SK-N-MC (cell line): ENCODE measurements around the gene PSG2.
"Not testable (repeated sequence)": the region's sequence is repeated elsewhere in the genome, so short reads cannot be mapped to it uniquely, and the experiment has no call there.

Experiments
- DNase-seq: peaks from one replicate; pipeline ENCODE4 v3.0.0-alpha.2; 2011; ENCODE audit warnings: low read depth, low spot score
- H3K27ac ChIP-seq: fragments of 200-600 bp; sonication (generic); 2 replicates; pipeline ENCODE4 v1.5.1; 2016; ENCODE audit warnings: mixed run types
- H3K36me3 ChIP-seq: fragments of 200-600 bp; sonication (generic); 2 replicates; pipeline ENCODE4 v1.6.1; 2017; ENCODE audit warnings: antibody characterized with exemption, low read length, mixed read lengths; ENCODE audit not compliant: insufficient read depth
- H3K4me3 ChIP-seq: fragments of 200-600 bp; sonication (generic); 2 replicates; pipeline ENCODE4 v1.5.1; 2016
- H3K9ac ChIP-seq: fragments of 200-600 bp; sonication (generic); 2 replicates; pipeline ENCODE4 v1.8.0; 2017; ENCODE audit warnings: mixed run types, mixed read lengths; ENCODE audit not compliant: insufficient read length
- H3K9me3 ChIP-seq: fragments of 200-600 bp; sonication (generic); 2 replicates; pipeline ENCODE4 v1.6.1; 2017; ENCODE audit warnings: low read depth, mild to moderate bottlenecking, antibody characterized with exemption, low read length, moderate library complexity, mixed read lengths
- EZH2 ChIP-seq: fragments of 200-600 bp; sonication (generic); IDR thresholded peaks from one replicate; pipeline ENCODE4 v1.6.1; 2017; ENCODE audit warnings: antibody characterized with exemption
- FOXP2 ChIP-seq: optimal IDR thresholded peaks from 2 replicates; pipeline ENCODE3; 2011; ENCODE audit warnings: mild to moderate bottlenecking, moderate library complexity; ENCODE audit not compliant: insufficient read depth; ENCODE audit errors: extremely low read length, control extremely low read depth
- POLR2AphosphoS5 ChIP-seq: IDR thresholded peaks from 2 replicates; pipeline ENCODE4 v1.6.1; 2012; ENCODE audit warnings: mild to moderate bottlenecking, low read depth, low read length, borderline replicate concordance

Gene PSG2

GRCh38 chr19:43082601-43083000 lies at the start of gene PSG2:
TSS of gene PSG2 (minus strand) at chr19:43082701. CDS start at chr19:43082569, 132 bp downstream.
- H3K36me3 ChIP-seq, DNase-seq, H3K4me3 ChIP-seq, H3K27ac ChIP-seq, H3K9ac ChIP-seq, H3K9me3 ChIP-seq: not testable (repeated sequence)

GRCh38 chr19:43131281-43131842 lies 48.9 kb upstream of the PSG2 start:
- not testable (repeated sequence) for H3K27ac ChIP-seq, H3K4me3 ChIP-seq, H3K9me3 ChIP-seq, DNase-seq, H3K9ac ChIP-seq, H3K36me3 ChIP-seq

GRCh38 chr19:43129197-43129596 lies 46.7 kb upstream of the PSG2 start:
- not testable (repeated sequence) for DNase-seq, H3K9me3 ChIP-seq, H3K27ac ChIP-seq, H3K4me3 ChIP-seq, H3K36me3 ChIP-seq, H3K9ac ChIP-seq

- not testable (repeated sequence) for DNase-seq, H3K27ac ChIP-seq, H3K9me3 ChIP-seq, H3K4me3 ChIP-seq, H3K36me3 ChIP-seq, H3K9ac ChIP-seq
Measured at GRCh38 chr19:43127336-43127735, 44.8 kb upstream of the PSG2 start.

- Histone ChIP-seq H3K4me3 (no peak overlapping the region), H3K9ac (no peak overlapping the region), H3K27ac (no peak overlapping the region), H3K36me3 (no peaks in the 10 kb centered on the region), H3K9me3 (no peaks in the 10 kb centered on the region)
- TF ChIP-seq POLR2AphosphoS5: no peak
- TF ChIP-seq FOXP2: no peak
- no peak for TF ChIP-seq EZH2
- DNase-seq: no peak
Measured at GRCh38 chr19:43126720-43127119, 44.2 kb upstream of the PSG2 start.

- no peak overlapping the region for H3K9ac ChIP-seq
- no peaks in the 10 kb centered on the region for H3K36me3 ChIP-seq
- no peak for DNase-seq
- H3K9me3 ChIP-seq: no peaks in the 10 kb centered on the region
- H3K27ac ChIP-seq: no peak overlapping the region
- H3K4me3 ChIP-seq: no peak overlapping the region
- TF ChIP-seq EZH2 (no peak), POLR2AphosphoS5 (no peak)
Measured at GRCh38 chr19:43124360-43124759, 41.9 kb upstream of the PSG2 start.

GRCh38 chr19:43120433-43121026 lies 38.0 kb upstream of the PSG2 start:
- H3K9me3 ChIP-seq, H3K4me3 ChIP-seq, DNase-seq, H3K9ac ChIP-seq, H3K36me3 ChIP-seq, H3K27ac ChIP-seq: not testable (repeated sequence)

- not testable (repeated sequence) for H3K9ac ChIP-seq, H3K36me3 ChIP-seq, H3K4me3 ChIP-seq, DNase-seq, H3K9me3 ChIP-seq, H3K27ac ChIP-seq
Measured at GRCh38 chr19:43119526-43119925, 37.0 kb upstream of the PSG2 start.

GRCh38 chr19:43116421-43116820 lies 33.9 kb upstream of the PSG2 start:
- not testable (repeated sequence) for H3K27ac ChIP-seq, H3K9ac ChIP-seq, H3K36me3 ChIP-seq, H3K9me3 ChIP-seq, H3K4me3 ChIP-seq, DNase-seq

- H3K27ac ChIP-seq, H3K9ac ChIP-seq, H3K4me3 ChIP-seq, H3K9me3 ChIP-seq, H3K36me3 ChIP-seq, DNase-seq: not testable (repeated sequence)
Measured at GRCh38 chr19:43115548-43115947, 33.0 kb upstream of the PSG2 start.

GRCh38 chr19:43115064-43115463 lies 32.6 kb upstream of the PSG2 start:
- not testable (repeated sequence) for H3K36me3 ChIP-seq, H3K4me3 ChIP-seq, H3K27ac ChIP-seq, H3K9ac ChIP-seq, H3K9me3 ChIP-seq, DNase-seq

- DNase-seq, H3K9me3 ChIP-seq: not testable (repeated sequence)
Measured at GRCh38 chr19:43114626-43115025, 32.1 kb upstream of the PSG2 start.

GRCh38 chr19:43107401-43107800 lies 24.9 kb upstream of the PSG2 start:
- H3K4me3 ChIP-seq, H3K36me3 ChIP-seq, DNase-seq, H3K9me3 ChIP-seq, H3K9ac ChIP-seq, H3K27ac ChIP-seq: not testable (repeated sequence)

More at GRCh38 chr19:43114626-43115025, 32.1 kb upstream of the PSG2 start:
- not testable (repeated sequence) for H3K4me3 ChIP-seq, H3K27ac ChIP-seq, H3K36me3 ChIP-seq, H3K9ac ChIP-seq
